GM21360 (cell line): ENCODE data around the gene REEP1.
"Not testable (repeated sequence)": the region's sequence is repeated elsewhere in the genome, so short reads cannot be mapped to it uniquely, and the experiment has no call there.

Source experiments
- ATAC-seq: cut with Tn5 transposase; IDR thresholded peaks from one replicate; pipeline ENCODE4 v1.9.1; 2021; ENCODE audit warnings: mild to moderate bottlenecking, moderate library complexity; ENCODE audit not compliant: unreplicated experiment

The REEP1 gene

GRCh38 chr2:86202336-86202692 is 135.1 kb downstream of the REEP1 start:
- no peak for ATAC-seq

- ATAC-seq: no peak
These were observed 135.6 kb downstream of the REEP1 start for GRCh38 chr2:86201671-86202335.

GRCh38 chr2:86200564-86200963 is 136.9 kb downstream of the REEP1 start:
- ATAC-seq: not testable (repeated sequence)

- ATAC-seq: no peak
These were observed 137.6 kb downstream of the REEP1 start for GRCh38 chr2:86199834-86200177.

GRCh38 chr2:86195808-86196387 is 141.5 kb downstream of the REEP1 start:
- ATAC-seq: no peak

- peak; percentile 75 for ATAC-seq
These were observed 142.2 kb downstream of the REEP1 start, which contains the start of gene IMMT for GRCh38 chr2:86195055-86195807. Gene IMMT, minus strand, starts transcription at chr2:86195462. Its CDS starts 80 bp downstream, at chr2:86195382.

- no peak for ATAC-seq
These were observed 142.7 kb downstream of the REEP1 start for GRCh38 chr2:86194751-86195054.

- ATAC-seq: no peak
These were observed 143.4 kb downstream of the REEP1 start for GRCh38 chr2:86193901-86194567.

- no peak for ATAC-seq
These were observed 147.5 kb downstream of the REEP1 start for GRCh38 chr2:86189782-86190416.

GRCh38 chr2:86186431-86186830 is 151.0 kb downstream of the REEP1 start:
- ATAC-seq: no peak

GRCh38 chr2:86185517-86186212 is 151.8 kb downstream of the REEP1 start:
- no peak for ATAC-seq

- no peak for ATAC-seq
These were observed 160.8 kb downstream of the REEP1 start for GRCh38 chr2:86176597-86176996.

- ATAC-seq: no peak
These were observed 161.6 kb downstream of the REEP1 start for GRCh38 chr2:86175828-86176227.

GRCh38 chr2:86174445-86174844 is 163.0 kb downstream of the REEP1 start:
- no peak for ATAC-seq

GRCh38 chr2:86172610-86173009 is 164.8 kb downstream of the REEP1 start:
- ATAC-seq: no peak

- no peak for ATAC-seq
These were observed 166.1 kb downstream of the REEP1 start for GRCh38 chr2:86171295-86171694.

GRCh38 chr2:86170449-86170848 is 167.0 kb downstream of the REEP1 start:
- ATAC-seq: no peak
